GM18907 (cell line): ENCODE measurements around the gene FAM53A.

Source experiments
- ATAC-seq: cut with Tn5 transposase; IDR thresholded peaks from one replicate; pipeline ENCODE4 v1.9.1; 2021; ENCODE audit warnings: mild to moderate bottlenecking, moderate library complexity; ENCODE audit not compliant: unreplicated experiment

FAM53A gene

DNA sequence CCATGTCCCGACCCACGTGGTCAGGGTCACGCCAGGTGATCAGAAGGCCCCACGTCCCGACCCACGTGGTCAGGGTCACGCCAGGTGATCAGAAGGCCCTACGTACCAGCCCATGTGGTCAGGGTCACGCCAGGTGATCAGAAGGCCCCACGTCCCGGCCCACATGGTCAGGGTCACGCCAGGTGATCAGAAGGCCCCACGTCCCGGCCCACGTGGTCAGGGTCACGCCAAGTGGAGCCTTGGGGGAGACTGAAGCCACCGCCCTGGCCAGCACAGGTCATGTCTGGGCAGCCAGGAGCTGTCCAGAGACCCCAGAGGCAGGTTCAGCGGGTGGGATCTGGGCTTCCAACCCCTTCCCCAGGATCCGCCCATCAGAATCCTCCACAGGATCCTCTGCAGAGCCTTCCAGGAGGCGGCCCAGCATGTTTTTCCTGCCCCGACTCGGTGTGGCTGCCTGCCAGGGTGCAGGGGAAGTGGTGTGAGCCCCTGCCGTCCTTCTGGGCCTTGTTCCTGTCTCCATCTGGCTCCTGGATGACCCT, 58.4 kb downstream of the FAM53A start:
- ATAC-seq, result no peak

DNA sequence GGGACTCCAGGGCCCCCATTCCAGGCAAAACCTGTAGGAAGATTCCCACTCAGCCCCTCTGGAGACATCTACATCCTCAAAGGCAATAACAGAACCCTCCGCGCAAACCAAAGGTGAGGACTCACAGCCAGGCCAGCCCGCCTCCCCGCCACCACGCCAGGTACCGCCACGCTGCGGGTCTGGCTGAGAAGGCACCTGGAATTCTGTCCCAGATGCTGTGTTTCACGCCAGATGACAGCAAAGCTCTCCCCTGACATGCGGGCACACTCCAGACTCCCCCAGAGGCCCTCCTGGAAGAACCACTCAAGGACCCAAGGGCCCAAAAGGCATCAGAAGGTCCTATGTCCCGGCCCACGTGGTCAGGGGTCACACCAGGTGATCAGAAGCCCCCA, 59.6 kb downstream of the FAM53A start:
- ATAC-seq, result no peak

DNA sequence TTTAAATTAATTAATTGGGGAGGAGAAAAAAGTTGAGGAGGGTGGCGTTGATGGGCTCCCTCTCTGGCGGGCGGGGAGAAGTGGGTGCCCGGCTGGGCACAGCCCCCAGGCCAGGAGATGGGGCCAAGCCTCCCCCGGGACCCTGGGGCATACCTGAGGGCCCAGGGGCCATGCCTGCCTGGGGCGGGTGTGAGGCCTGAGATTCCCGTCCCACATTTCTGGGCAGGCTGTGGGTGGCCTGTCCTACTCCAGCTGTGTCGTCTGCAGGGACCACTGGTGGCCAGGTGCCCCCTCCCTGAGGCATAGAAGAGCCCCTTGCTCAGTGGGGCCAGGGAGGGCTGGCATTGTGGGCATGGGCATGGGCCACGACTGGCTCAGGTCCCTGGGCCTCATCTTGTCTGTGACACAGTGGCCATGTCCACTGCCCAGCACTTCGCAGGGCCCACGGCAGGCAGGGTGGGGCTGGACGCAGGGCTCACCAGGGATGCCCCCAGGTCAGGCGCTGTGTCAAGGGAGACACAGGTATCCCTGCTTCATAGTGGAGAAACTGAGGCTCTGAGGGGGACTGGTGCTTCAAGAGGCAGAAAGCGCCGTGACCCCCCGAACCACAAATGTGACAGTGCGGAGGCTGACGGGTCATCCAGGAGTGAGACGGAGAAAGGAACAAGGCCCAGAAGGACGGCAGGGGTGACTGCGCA, 60.1 kb downstream of the FAM53A start:
- no peak for ATAC-seq

DNA sequence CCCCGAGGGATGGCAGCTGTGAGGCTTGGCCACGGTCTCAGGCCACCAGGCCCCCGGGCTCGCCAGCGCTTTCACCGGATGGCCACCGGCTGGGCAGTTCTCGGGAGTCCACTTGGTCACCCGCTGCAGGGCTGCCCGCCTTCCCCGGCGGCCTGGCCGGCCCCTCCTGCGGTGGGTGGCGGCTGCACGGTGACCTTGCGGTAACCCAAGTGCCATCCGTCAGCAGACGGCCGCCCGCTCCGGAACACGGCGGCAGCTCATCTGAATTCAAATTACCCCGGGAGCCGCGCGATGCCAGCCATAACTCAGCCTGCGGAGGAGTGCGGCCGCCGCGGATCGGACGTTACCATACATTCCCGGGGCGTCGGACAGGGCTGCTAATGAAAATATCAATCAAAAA, 60.7 kb downstream of the FAM53A start:
- no peak for ATAC-seq

DNA sequence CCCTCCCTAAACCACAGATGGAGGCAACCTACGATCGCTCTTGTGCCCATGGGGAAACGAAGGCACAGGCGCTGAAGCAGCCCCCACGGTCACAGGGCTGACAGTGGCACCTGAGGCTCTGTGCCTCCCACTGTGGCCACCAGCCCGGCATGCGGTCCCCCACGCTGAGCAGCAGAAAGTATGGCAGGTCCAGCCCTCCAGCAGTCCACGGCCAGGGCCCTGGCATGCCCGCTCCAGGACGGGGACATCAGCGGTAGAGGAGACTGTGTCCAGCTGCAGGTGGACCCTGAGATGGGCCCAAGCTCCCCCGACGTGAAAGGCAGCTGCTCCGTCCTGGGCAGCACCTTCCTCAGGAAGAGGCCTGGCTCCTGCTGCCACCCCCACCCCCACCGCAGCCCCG, 61.2 kb downstream of the FAM53A start:
- ATAC-seq, result no peak

DNA sequence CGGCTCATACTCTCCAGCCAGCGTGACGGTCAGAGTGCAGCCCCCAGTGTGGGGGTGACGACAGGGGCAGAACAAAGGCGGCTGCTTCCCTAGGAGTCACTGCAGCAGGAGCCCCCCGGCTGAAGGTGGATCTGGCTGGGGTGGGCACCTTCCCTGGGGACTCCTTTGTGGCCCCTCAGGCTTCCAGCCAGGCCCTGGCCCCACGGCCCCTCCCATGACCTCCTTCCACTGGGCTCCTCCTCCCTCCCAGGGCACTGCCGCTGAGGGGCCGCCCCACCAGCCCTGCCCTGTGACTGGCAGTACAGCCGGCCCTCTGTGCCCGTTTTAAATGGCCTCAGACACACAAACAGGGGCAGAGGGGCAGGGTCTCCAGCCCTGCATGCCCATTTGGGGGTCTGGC, 61.9 kb downstream of the FAM53A start:
- no peak for ATAC-seq

DNA sequence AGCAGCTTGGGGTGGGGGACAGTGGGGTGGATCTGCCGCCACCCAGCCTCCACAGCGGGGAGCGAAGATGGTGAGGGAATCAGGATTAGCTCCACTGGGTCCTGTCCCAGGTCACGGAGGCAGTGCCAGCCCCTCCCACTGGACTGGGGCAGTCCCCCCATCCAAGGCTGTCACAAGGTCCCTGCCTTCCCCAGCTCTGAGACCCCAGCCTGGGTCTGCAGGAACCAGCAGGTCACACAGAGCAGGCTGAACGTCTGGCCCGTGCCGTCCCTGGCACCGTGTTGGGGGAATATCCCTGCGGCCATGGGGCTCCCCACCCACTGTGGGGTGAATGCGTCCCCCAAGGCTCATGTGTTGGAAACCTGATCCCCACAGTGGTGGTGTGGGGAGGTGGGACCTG, 62.6 kb downstream of the FAM53A start:
- ATAC-seq, result no peak

DNA sequence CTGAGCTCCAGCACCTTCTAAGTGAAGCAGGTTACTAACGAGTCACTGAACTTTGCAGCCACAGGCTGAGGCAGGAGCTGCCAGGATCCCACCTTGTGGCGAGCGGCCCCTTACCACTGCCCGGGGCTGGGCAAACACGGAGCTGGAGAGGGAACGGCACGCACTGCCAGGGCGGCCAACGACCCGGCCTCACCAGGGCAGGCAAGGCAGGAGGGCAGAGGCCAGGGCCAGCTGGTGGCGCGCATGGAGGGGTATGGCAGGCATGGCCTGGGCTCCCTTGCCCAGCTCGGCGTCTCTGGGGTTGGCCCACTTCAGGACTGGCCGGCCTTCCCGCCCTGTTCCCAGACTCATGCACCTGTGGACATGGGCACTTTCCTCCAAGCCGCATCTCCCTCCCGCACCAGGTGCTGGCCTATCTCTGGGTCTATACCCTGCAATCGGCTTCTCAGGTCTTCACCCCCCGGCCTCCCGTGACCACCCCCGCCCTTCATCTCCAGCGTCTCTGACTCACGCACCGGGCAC, 64.9 kb downstream of the FAM53A start:
- ATAC-seq, result no peak

DNA sequence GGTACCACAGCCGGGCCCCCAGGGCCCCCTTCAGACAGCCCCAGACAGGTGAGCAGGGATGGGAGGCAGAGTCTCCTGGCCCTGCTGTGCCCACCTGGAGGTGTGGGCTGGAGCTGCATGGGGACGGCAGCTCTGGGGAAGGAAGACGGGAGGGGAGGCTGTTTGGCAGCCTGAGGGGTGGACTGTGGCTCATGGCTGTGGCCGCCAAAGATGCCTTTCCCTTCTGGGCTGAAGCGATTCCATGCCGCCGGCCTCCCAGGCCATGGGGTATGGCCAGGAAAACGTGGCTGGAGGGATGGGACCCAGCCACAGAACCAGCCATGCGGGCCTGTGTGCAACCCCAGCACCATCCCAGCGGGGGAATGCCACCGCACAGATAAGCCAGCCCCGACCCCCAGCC, 65.7 kb downstream of the FAM53A start:
- no peak for ATAC-seq

DNA sequence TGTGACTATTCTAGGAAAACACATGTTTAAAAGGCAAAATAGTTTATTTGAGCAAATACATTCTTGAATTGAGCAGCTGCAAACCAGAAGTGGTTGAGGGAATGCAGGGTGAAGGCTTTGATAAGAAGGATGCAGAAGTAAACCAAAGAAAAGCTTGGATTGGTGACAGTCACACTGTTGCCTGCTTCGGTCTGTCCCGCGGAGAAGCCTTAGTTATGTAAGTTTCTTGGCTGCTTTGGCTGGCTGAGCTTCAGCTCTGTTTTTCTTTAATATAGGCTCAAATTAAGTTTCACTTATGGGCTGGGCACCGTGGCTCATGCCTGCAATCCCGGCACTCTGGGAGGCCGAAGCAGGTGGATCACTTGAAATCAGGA, 67.6 kb downstream of the FAM53A start:
- no peak for ATAC-seq

DNA sequence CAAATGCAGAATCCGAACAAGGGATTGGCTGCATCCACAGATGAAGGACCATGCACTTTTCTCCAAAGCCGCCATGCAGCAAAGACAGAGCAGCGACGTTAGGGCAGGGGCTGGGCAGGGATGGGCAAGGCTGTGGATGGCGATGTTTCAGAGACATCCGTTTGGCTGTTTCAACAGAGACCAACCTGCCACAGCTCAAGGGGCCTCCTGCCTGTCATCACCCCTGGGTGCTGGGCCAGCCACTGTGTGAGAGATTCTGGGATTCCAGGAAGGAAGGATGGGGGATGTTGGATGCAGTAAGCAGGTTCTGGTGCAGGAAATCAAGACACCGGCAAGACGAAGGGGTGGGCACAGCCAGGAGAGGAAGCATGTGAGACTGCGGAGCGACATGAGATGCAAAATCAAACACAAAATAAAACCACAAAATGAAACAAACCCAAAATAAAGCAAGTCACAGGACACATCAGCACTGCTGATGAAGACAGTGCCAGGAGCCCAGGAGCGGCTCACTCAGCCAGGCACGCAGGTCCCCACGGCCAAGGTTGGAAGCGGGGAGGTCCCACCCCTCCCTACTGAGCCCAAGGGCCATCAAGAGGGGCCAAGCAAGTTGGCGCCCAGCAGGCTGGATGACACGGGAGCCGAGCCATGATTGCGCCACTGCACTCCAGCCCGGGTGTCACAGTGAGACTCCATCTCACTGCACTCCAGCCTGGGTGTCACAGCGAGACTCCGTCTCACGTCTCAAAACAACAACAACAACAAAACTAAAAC, 68.1 kb downstream of the FAM53A start:
- ATAC-seq, result no peak

DNA sequence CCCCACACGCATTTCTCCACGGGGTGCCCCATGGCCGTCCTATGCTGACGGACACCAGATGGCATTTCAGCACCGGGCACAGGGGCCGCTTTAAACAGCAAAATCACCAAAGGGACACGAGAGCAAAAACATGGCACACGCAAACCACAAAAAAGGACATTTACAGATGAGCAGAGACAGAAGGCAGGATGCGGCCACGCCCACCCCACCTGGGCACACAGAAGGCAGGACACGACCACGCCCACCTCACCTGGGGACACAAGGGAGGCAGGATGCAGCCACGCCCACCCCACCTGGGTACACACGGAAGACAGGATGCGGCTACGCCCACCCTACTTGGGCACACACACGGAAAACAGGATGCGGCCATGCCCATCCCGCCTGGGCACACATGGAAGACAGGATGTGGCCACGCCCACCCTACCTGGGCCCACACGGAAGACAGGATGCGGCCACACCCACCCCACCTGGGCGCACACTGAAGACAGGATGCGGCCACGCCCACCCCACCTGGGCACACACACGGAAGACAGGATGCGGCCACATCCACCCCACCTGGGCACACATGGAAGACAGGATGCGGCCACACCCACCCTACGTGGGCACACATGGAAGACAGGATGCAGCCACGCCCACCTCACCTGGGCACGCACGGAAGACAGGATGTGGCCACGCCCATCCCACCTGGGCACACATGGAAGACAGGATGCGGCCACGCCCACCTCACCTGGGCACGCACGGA, 69.1 kb downstream of the FAM53A start:
- no peak for ATAC-seq

DNA sequence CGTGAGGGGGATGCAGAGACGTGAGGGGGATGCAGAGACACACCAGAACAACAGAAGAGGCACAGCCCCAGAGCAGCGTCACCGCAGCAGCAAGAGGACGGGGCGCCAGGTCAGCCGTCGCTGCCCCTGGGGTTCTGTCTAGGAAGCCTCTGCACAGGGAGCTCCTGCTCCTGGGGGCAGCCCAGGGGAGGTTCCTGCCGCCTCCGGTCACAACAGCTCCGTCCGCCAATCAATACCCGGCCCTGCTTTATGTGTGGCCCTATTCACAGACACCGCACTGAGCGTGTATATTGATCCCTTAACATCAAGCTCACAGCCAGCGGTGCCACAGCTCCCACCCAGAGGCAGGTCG, 69.6 kb downstream of the FAM53A start:
- ATAC-seq, result no peak

DNA sequence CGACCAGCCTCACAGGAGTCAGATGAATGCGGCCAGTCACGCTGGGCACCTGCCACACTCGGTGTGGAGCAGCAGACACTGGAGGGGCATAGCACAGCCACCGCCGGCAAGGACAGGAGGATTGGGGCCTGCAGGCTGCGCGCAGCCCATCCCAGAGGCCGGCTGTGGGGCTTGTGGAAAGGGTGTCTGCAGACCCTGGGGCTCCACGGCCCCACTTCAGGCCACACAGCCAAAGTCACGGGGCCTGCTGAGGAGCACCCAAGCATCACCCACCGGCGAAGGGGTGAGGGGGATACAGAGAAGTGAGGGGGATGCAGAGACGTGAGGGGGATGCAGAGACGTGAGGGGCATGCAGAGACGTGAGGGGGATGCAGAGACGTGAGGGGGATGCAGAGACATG, 70.1 kb downstream of the FAM53A start:
- no peak for ATAC-seq

DNA sequence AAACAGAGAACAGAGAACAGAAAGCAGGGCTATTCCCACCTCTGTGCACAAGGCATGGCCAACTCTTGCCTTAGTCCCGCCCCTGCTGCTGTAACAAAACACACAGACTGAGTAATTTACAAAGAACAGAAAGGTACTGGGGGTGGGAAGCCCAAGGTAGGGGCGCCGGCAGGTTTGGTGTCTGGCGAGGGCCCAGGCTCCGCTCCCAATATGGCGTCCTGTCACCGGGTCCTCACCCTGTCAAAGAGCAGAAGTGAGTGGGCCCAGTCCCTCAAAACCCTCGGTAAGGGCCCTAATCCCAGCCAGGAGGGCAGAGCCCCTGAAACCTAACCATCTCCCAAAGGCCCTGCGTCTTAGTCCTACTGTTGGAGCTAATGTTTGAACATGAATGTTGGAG, 71.0 kb downstream of the FAM53A start:
- ATAC-seq, result no peak

DNA sequence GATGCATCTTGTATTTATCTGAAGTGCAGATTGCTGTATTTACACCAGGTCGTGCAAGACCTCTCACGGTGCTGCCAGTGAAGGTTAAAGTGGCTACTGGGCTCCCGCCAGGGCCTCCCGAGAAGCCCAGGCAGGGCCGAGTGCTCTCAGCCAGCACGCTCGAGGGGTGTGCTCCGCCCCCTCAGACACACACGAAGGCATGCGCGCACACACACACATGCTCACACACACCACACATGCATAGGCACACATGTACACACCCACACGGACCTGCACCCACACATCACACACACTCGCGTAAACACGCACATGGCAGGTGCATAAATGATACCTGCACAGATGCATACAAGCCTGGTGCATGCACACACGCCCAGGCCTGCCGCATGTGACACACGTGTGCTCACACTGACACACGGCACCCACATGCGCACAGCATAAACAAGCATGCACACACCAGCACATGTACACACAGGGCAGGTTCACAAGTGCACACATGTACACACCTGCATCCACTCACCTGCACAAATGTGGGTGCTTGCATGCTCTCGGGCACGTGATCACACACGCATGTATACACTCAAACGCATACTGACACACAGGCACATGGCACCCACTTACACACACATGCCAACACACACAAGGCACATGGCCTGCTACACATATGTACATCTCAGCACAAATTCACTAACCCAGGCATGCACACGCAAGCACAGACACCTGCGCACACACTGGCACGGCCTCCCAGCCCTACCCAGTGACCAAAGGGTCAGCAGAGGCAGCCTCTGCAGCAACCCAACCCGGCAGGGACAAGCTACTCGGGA, 71.6 kb downstream of the FAM53A start:
- no peak for ATAC-seq

DNA sequence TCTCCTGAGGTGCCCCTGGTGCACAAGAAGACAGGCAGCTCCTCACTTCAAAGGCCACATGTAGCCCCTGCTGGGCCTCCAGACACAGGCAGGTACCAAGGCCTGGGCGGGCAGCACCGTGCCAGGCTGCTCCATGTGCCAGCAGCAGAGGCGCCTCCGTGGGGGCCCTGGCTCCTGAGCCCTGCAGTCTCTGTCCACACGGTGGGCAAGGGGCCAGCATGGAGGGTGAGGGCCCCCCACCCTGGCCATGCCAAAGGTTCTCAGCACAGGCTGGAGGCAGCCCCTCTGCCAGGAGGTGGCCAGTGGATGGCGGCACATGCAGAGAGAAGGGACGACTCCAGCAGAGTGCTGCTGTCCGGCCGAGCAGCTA, 72.6 kb downstream of the FAM53A start:
- no peak for ATAC-seq

DNA sequence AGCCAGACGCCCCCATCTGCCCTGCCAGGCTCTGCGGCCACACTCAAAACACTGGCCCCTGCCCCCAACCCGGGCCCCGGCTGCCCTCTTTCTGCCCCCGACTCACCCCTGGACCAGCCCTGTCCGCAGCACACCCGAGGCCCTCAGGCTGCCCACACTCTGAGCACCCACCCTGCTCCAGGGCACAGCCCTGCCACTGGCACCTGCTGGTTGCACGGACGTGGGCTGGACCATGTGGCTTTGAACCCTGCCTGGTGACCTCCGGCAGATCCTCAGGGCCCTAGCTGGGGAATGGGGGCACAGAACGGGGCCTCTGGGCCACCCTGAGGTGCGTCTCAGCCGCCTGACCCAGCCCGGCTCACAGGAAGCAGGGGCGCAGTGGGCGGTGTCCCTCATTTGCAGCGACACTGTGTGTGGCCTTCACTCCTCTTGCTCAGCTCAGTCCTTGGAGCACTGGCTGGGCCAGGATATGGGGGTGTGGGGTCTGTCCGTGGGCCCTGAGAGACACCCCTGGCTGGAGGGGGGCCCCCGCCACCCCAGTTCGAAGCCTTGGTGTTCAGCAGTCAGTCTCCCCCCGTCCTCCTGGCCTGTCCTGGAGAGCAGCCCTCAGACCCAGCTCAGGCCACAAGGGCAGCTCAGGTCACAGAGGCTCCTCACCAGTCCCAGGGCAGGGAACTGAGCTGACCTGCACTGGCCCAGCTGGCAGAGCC, 73.2 kb downstream of the FAM53A start:
- no peak for ATAC-seq

DNA sequence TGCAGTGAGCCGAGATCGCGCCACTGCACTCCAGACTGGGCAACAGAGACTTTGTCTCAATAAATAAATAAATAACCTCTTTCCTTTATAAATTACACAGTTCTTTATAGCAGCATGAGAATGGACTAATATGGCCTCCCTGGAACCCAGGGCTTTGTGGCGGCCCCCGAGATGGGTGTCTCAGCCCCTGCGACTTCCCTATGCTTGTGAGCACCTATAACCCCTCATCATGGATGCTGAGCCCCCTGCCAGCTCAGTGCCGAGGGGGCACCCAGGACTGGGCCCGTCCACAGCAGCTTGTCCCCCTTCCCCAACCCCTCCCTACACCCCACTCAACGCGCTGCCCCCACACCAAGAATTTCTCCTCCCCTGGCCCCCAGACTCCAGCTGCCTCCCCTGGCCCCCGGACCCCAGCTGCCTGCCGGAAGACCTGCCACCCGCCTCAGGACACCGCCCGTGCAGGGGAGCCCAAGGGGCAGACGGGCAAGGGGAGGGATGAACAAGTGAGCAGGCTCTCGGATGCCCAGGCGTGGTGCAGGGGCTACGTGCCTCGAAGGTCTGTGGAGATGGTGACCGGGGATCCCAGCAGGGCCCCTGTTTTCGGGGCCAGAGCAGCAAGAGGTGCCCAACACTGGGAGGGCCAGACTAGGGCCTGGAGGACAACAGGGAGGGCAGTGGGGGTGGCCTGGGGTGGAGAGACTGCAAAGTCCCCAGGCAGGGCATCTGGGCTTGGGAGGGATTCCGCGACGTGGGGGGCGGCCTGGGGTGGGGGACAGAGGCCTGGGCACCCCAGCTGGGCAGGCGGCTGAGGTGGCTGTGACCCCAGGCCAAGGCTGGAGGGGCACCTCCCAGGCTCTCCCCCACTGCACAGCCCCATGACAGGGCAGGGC, 74.0 kb downstream of the FAM53A start:
- no peak for ATAC-seq
